Heart right ventricle (tissue), 16 donors: Measurements from ENCODE around the gene ZNF169. TPM values are rescaled to one million over a fixed set of nuclear protein-coding genes. Genes with fewer than 3 reads are reported as not detected.
A peak's percentile ranks its signal among the peaks of the same experiment; 100 is the strongest.

Experiments
- ATAC-seq, 8 donors: fragments of 200-7000 bp; cut with Tn5 transposase; one replicate each; pipeline ENCODE4 v1.9.1; 2020; ENCODE audit warnings: mild to moderate bottlenecking in 8 of 8, moderate library complexity in 8 of 8, moderate number of reproducible peaks in 1 of 8
- DNase-seq, 2 donors: peaks; one replicate each; pipeline ENCODE4 v3.0.0-alpha.2; 2020
- H3K27ac ChIP-seq, 10 donors: fragments of 200-600 bp; sonication (generic) in 2 of 10; one replicate each; pipeline versions ENCODE4 v1.5.0 to v1.8.0; 2020 to 2022; ENCODE audit warnings: mild to moderate bottlenecking in 3 of 10
- H3K27me3 ChIP-seq, 7 donors: fragments of 200-600 bp; one replicate each; pipeline ENCODE4 v1.8.0; 2021 to 2022; ENCODE audit warnings: mild to moderate bottlenecking in 2 of 7
- H3K36me3 ChIP-seq, 9 donors: fragments of 200-600 bp; sonication (generic) in 1 of 9; one replicate each; pipeline versions ENCODE4 v1.5.0 to v1.8.0; 2020 to 2022; ENCODE audit warnings: mild to moderate bottlenecking in 2 of 9
- H3K4me1 ChIP-seq, 9 donors: fragments of 200-600 bp; sonication (generic) in 1 of 9; one replicate each; pipeline versions ENCODE4 v1.5.0 to v1.8.0; 2020 to 2022; ENCODE audit warnings: mild to moderate bottlenecking in 4 of 9
- H3K4me3 ChIP-seq, 10 donors: fragments of 200-600 bp; sonication (generic) in 2 of 10; one replicate each; pipeline versions ENCODE4 v1.5.0 to v1.8.0; 2020 to 2022; ENCODE audit warnings: mild to moderate bottlenecking in 7 of 10, moderate library complexity in 2 of 10
- H3K9me3 ChIP-seq, 11 donors: fragments of 200-600 bp in 10 of 11; sonication (generic) in 2 of 11; one replicate each; pipeline versions ENCODE4 v1.5.0 to v1.8.0; 2013 to 2022; ENCODE audit warnings: mild to moderate bottlenecking in 2 of 11, control low read depth in 1 of 11, moderate library complexity in 1 of 11
- CTCF ChIP-seq, 9 donors: fragments of 200-600 bp; sonication (generic) in 2 of 9; IDR thresholded peaks; one replicate each; pipeline versions ENCODE4 v1.5.0 to v1.8.0; 2021 to 2022; ENCODE audit warnings: antibody characterized with exemption in 9 of 9, mild to moderate bottlenecking in 5 of 9, moderate library complexity in 1 of 9
- WGBS, 2 donors: extraction: QIAGEN DNeasy Blood & Tissue Kit; methylation state at CpG; one replicate each; pipeline ENCODE4 v1.1.7; 2013; ENCODE audit warnings: inconsistent platforms in 1 of 2; 5-methylcytosine and 5-hydroxymethylcytosine counted together
- intact Hi-C, 10 donors: fragments of 100-400 bp; cut with DNase I; formaldehyde crosslinking; loops; one replicate each; pipeline versions ENCODE4 v1.11.1 to v1.14.2; 2022
- polyA plus RNA-seq, 2 donors: library from polyadenylated mRNA; stranded (reverse); fragments of 200-250 nt; gene quantifications; one replicate each; pipeline ENCODE4 v1.2.3, GENCODE V29; 2013
- total RNA-seq, 10 donors: library from RNA; stranded (reverse); fragmentation: NEBNext Ultra II Directional in 3 of 10; extraction: Animal tissue kit (Norgen Biotek cat#: 25700) in 3 of 10; gene quantifications; one replicate each; pipeline versions ENCODE4 v1.2.1 to v1.2.4, GENCODE V29; 2021 to 2023
- donor health status: Arrhythmogenic right ventricular cardiomyopathy.
- donor health status: ischemic (EF 13 %, LVEDD 7.1; RV severe dilation, severe dysfunction).
- donor health status: healthy with polysubstance abuse.
- donor health status: DM: no; HTN: yes; CAD: no.
- donor health status: DM: no; HTN: no; CAD: no.
- donor health status: ischemic (EF 25% LVEDD 6.9; RV normal size, moderate dysfunction).
- donor health status: ischemic (EF 25% LVEDD 5.7; RV mildly dilated, moderate dysfunction).
- donor health status: healthy.
- donor health status: DM: yes; HTN: yes; CAD: no.
- donor health status: Ischemic cardiomyopathy.
- donor health status: ischemic (EF 35%, LVEDD 5.7; RV mildly dilated, moderate dysfunction).
- donor health status: nonischemic (EF 11% LVEDD 7.7; RV severe dilation, severe dysfunction).
- donor health status: DM: yes; HTN: yes; CAD: no.
- donor health status: PGD.
- donor health status: ischemic (EF 29% LVEDD 5.4; RV normal size, mild dysfunction).
- donor health status: nonischemic (EF 23%, LVEDD 6.1; RV moderate dilation, normal function).

ZNF169 gene
- total and polyA plus RNA-seq, 12 donors: 1.1 to 3.1 (median 2.4) TPM

GRCh38 chr9:94280409-94280989, 21.4 kb downstream of the ZNF169 start:
- no peaks in the 10 kb centered on the region for H3K4me1 ChIP-seq
- H3K36me3 ChIP-seq: peaks cover 0 to 46% (median 12%) of the 10 kb centered on the region in 9 donors
- TF ChIP-seq CTCF (IDR thresholded peaks at IDR 0.05): no peak
- no peaks in the 10 kb centered on the region for H3K27me3 ChIP-seq
- DNase-seq: no peak
- H3K27ac ChIP-seq: no peak overlapping the region
- WGBS, 2 donors: 92 to 98% methylated on average over 9 of the region's 9 CpGs
- peaks cover 0 to 20% (median 0%) of the 10 kb centered on the region in 11 donors for H3K9me3 ChIP-seq
- no peak for ATAC-seq
- no peak overlapping the region for H3K4me3 ChIP-seq
- intact Hi-C loops: no loop called here

- Histone ChIP-seq H3K4me3 (no peak overlapping the region), H3K9me3 (peaks cover 0 to 20% (median 0%) of the 10 kb centered on the region in 11 donors), H3K4me1 (no peaks in the 10 kb centered on the region), H3K27me3 (no peaks in the 10 kb centered on the region), H3K27ac (no peak overlapping the region), H3K36me3 (peaks cover 0 to 52% (median 12%) of the 10 kb centered on the region in 9 donors)
- DNase-seq: no peak
- ATAC-seq: no peak
- intact Hi-C loops: no loop called here
- TF ChIP-seq CTCF (IDR thresholded peaks at IDR 0.05): no peak
These were observed 22.0 kb downstream of the ZNF169 start for GRCh38 chr9:94281101-94281500.

GRCh38 chr9:94286116-94286515, 27.0 kb downstream of the ZNF169 start:
- H3K9me3 ChIP-seq: peaks cover 0 to 4% (median 0%) of the 10 kb centered on the region in 11 donors
- 97% methylated on average over 3 of the region's 3 CpGs for WGBS, 2 donors
- TF ChIP-seq CTCF (IDR thresholded peaks at IDR 0.05): no peak
- no peak for ATAC-seq
- intact Hi-C loops: no loop called here
- H3K27me3 ChIP-seq: no peaks in the 10 kb centered on the region
- no peak overlapping the region for H3K27ac ChIP-seq
- H3K36me3 ChIP-seq: peaks cover 0 to 45% (median 4%) of the 10 kb centered on the region in 9 donors
- no peak overlapping the region for H3K4me3 ChIP-seq
- H3K4me1 ChIP-seq: peaks cover 0 to 11% (median 0%) of the 10 kb centered on the region in 9 donors
- no peak for DNase-seq

- intact Hi-C loops: no loop called here
- Histone ChIP-seq H3K4me3 (no peak overlapping the region), H3K9me3 (peaks cover 0 to 9% (median 0%) of the 10 kb centered on the region in 11 donors), H3K27me3 (no peaks in the 10 kb centered on the region), H3K36me3 (peaks cover 0 to 40% (median 7%) of the 10 kb centered on the region in 9 donors), H3K27ac (peak overlapping the region in 7 of 10 donors; percentile 2 to 73 (median 48)), H3K4me1 (peaks cover 0 to 11% (median 0%) of the 10 kb centered on the region in 9 donors)
- no peak for TF ChIP-seq CTCF (IDR thresholded peaks at IDR 0.05)
- ATAC-seq (peak in 7 of 8 donors; percentile 68 to 94 (median 88)), DNase-seq (peak in 1 of 2 donors; percentile 20)
- 47 to 67% methylated on average over 7 of the region's 7 CpGs for WGBS, 2 donors
These were observed 28.9 kb downstream of the ZNF169 start for GRCh38 chr9:94287877-94288513.
